Muscle of leg (tissue), 16 donors: ENCODE results near the gene ERAS. TPM values are rescaled to one million over a fixed set of nuclear protein-coding genes. Genes with fewer than 3 reads are reported as not detected.

Source experiments
- DNase-seq: peaks from one replicate; pipeline ENCODE4 v3.0.0; 2013
- H3K27ac ChIP-seq: one replicate; pipeline ENCODE4 v1.5.1; 2013; ENCODE audit warnings: mild to moderate bottlenecking, low read length, control low read depth
- H3K27me3 ChIP-seq: one replicate; pipeline ENCODE4 v1.6.1; 2013; ENCODE audit warnings: low read length; ENCODE audit not compliant: control insufficient read depth, insufficient read depth
- H3K36me3 ChIP-seq: one replicate; pipeline ENCODE4 v1.6.1; 2013; ENCODE audit warnings: low read length; ENCODE audit not compliant: control insufficient read depth, insufficient read depth
- H3K4me1 ChIP-seq: one replicate; pipeline ENCODE4 v1.6.1; 2013; ENCODE audit warnings: low read length; ENCODE audit not compliant: control insufficient read depth, insufficient read depth
- H3K4me3 ChIP-seq: one replicate; pipeline ENCODE4 v1.5.1; 2013; ENCODE audit warnings: low read length, control low read depth
- H3K9me3 ChIP-seq: replicated peaks from 2 replicates; pipeline ENCODE4 v1.6.1; 2013; ENCODE audit warnings: low read depth, low read length; ENCODE audit not compliant: control insufficient read depth
- WGBS: methylation state at CpG from one replicate; pipeline ENCODE4 v1.1.5; 2013; ENCODE audit warnings: missing lambda C conversion rate; ENCODE audit not compliant: insufficient coverage; 5-methylcytosine and 5-hydroxymethylcytosine counted together
- long read RNA-seq, 11 donors: transcript quantifications; one replicate each; lab custom pipeline, GENCODE V29; 2026
- polyA plus RNA-seq, 8 donors: library from polyadenylated mRNA; unstranded; fragments of 120-200 nt; gene quantifications; one replicate each; pipeline versions ENCODE4 v1.2.1 to v1.2.3, GENCODE V29; 2013; ENCODE audit warnings: inconsistent platforms in 1 of 8, low replicate concordance in 1 of 8; ENCODE audit not compliant: insufficient read length in 8 of 8, insufficient read depth in 1 of 8
- total RNA-seq: library from RNA; stranded (reverse); fragments of 120-200 nt; gene quantifications from one replicate; pipeline ENCODE4 v1.2.4, GENCODE V29; 2013

ERAS gene
- total RNA-seq (not detected), polyA plus RNA-seq (under 1 TPM in 1 of 8 donors, not detected in 7; 0.10 TPM)
- long read RNA-seq, donor 1: 0 reads
- long read RNA-seq, donor 2: 0 reads
- long read RNA-seq, donor 3: 0 reads
- long read RNA-seq, donor 4: 0 reads
- long read RNA-seq, donor 5: 0 reads
- long read RNA-seq, donor 6: 0 reads
- long read RNA-seq, donor 7: 0 reads
- long read RNA-seq, donor 8: 0 reads
- long read RNA-seq, donor 9: 0 reads
- long read RNA-seq, donor 10: 0 reads
- long read RNA-seq, donor 11: 0 reads

GRCh38 chrX:48826135-48826875 is at the start of gene ERAS:
Gene ERAS (plus strand): TSS chrX:48826513. CDS start chrX:48829124, 2,611 bp downstream.
- 48% methylated on average over 65 of the region's 67 CpGs for WGBS
- peaks cover 10% of the 10 kb centered on the region for H3K9me3 ChIP-seq
- DNase-seq: no peak
- H3K27ac ChIP-seq: no peak within 1 kb of the TSS
- no peak within 1 kb of the TSS for H3K4me3 ChIP-seq
- no peaks in the 10 kb centered on the region for H3K4me1 ChIP-seq
- H3K27me3 ChIP-seq: peaks cover 49% of the 10 kb centered on the region
- H3K36me3 ChIP-seq: peaks cover 25% of the 10 kb centered on the region

- 54% methylated on average over 10 of the region's 13 CpGs for WGBS
- Histone ChIP-seq H3K36me3 (no peaks in the 10 kb centered on the region), H3K9me3 (no peaks in the 10 kb centered on the region), H3K4me1 (no peaks in the 10 kb centered on the region), H3K4me3 (no peak overlapping the region), H3K27ac (no peak overlapping the region), H3K27me3 (peaks cover under 1% of the 10 kb centered on the region)
- DNase-seq: no peak
Measured at GRCh38 chrX:48776818-48777439, 49.4 kb upstream of the ERAS start.

- no peaks in the 10 kb centered on the region for H3K9me3 ChIP-seq
- DNase-seq: no peak
Measured at GRCh38 chrX:48779399-48779798, 46.9 kb upstream of the ERAS start.

GRCh38 chrX:48781705-48782104 is 44.6 kb upstream of the ERAS start:
- H3K4me3 ChIP-seq: no peak overlapping the region
- no peaks in the 10 kb centered on the region for H3K4me1 ChIP-seq
- DNase-seq: no peak
- H3K27me3 ChIP-seq: no peaks in the 10 kb centered on the region
- no CpG with 5 or more reads among the region's 6 CpGs for WGBS
- H3K9me3 ChIP-seq: no peaks in the 10 kb centered on the region
- no peaks in the 10 kb centered on the region for H3K36me3 ChIP-seq
- no peak overlapping the region for H3K27ac ChIP-seq

More at GRCh38 chrX:48779399-48779798, 46.9 kb upstream of the ERAS start:
- Histone ChIP-seq H3K36me3 (no peaks in the 10 kb centered on the region), H3K4me1 (no peaks in the 10 kb centered on the region), H3K4me3 (no peak overlapping the region), H3K27me3 (no peaks in the 10 kb centered on the region), H3K27ac (no peak overlapping the region)
- WGBS: 85% methylated on average over 4 of the region's 7 CpGs

- H3K27ac ChIP-seq: no peak overlapping the region
- peaks cover 3% of the 10 kb centered on the region for H3K27me3 ChIP-seq
- H3K9me3 ChIP-seq: no peaks in the 10 kb centered on the region
- no peaks in the 10 kb centered on the region for H3K4me1 ChIP-seq
- H3K36me3 ChIP-seq: no peaks in the 10 kb centered on the region
- DNase-seq: no peak
- no peak overlapping the region for H3K4me3 ChIP-seq
- no CpG with 5 or more reads among the region's 2 CpGs for WGBS
Measured at GRCh38 chrX:48782216-48782615, 44.1 kb upstream of the ERAS start.

- DNase-seq: no peak
- no peak overlapping the region for H3K27ac ChIP-seq
- WGBS: 84% methylated on average over 3 of the region's 13 CpGs
- H3K4me1 ChIP-seq: no peaks in the 10 kb centered on the region
- no peaks in the 10 kb centered on the region for H3K36me3 ChIP-seq
- peaks cover 9% of the 10 kb centered on the region for H3K27me3 ChIP-seq
- no peak overlapping the region for H3K4me3 ChIP-seq
- no peaks in the 10 kb centered on the region for H3K9me3 ChIP-seq
Measured at GRCh38 chrX:48782795-48783194, 43.5 kb upstream of the ERAS start.

- Histone ChIP-seq H3K4me1 (no peaks in the 10 kb centered on the region), H3K27me3 (peaks cover 11% of the 10 kb centered on the region), H3K4me3 (no peak overlapping the region), H3K27ac (no peak overlapping the region), H3K9me3 (no peaks in the 10 kb centered on the region), H3K36me3 (no peaks in the 10 kb centered on the region)
- no CpG with 5 or more reads among the region's 3 CpGs for WGBS
- DNase-seq: no peak
Measured at GRCh38 chrX:48784726-48785125, 41.6 kb upstream of the ERAS start.

- Histone ChIP-seq H3K4me3 (no peak overlapping the region), H3K36me3 (no peaks in the 10 kb centered on the region), H3K27me3 (peaks cover 11% of the 10 kb centered on the region), H3K27ac (no peak overlapping the region), H3K4me1 (no peaks in the 10 kb centered on the region), H3K9me3 (no peaks in the 10 kb centered on the region)
- no peak for DNase-seq
- WGBS: 60% methylated on average over 1 of the region's 1 CpG
Measured at GRCh38 chrX:48785186-48785539, 41.1 kb upstream of the ERAS start.

- H3K4me1 ChIP-seq: no peaks in the 10 kb centered on the region
- no peak overlapping the region for H3K27ac ChIP-seq
- WGBS: 75% methylated on average over 13 of the region's 16 CpGs
- H3K36me3 ChIP-seq: no peaks in the 10 kb centered on the region
- H3K9me3 ChIP-seq: no peaks in the 10 kb centered on the region
- H3K4me3 ChIP-seq: no peak overlapping the region
- no peak for DNase-seq
- H3K27me3 ChIP-seq: peaks cover 11% of the 10 kb centered on the region
Measured at GRCh38 chrX:48785540-48786214, 40.6 kb upstream of the ERAS start.

GRCh38 chrX:48786341-48786800 is 39.9 kb upstream of the ERAS start, which contains the start of gene GATA1:
Gene GATA1 (plus strand): TSS chrX:48786590. CDS start chrX:48791110, 4,520 bp downstream.
- H3K27me3 ChIP-seq: peaks cover 11% of the 10 kb centered on the region
- DNase-seq: no peak
- H3K4me3 ChIP-seq: no peak within 1 kb of the TSS
- no peak within 1 kb of the TSS for H3K27ac ChIP-seq
- WGBS: 85% methylated on average over 3 of the region's 7 CpGs
- no peaks in the 10 kb centered on the region for H3K36me3 ChIP-seq
- H3K4me1 ChIP-seq: no peaks in the 10 kb centered on the region
- H3K9me3 ChIP-seq: no peaks in the 10 kb centered on the region
